Left cardiac atrium (tissue), 2 donors: ENCODE data around the gene AK4. TPM values are rescaled to one million over a fixed set of nuclear protein-coding genes. Genes with fewer than 3 reads are reported as not detected.

Experiments used
- total RNA-seq, 2 donors: library from RNA; stranded (reverse); fragmentation: NEBNext Ultra II Directional; extraction: Animal tissue kit (Norgen Biotek cat#: 25700); gene quantifications; one replicate each; pipeline ENCODE4 v1.2.1, GENCODE V29; 2021
- donor health status: DM: no; HTN: yes; CAD: no; lungs with severe emphysema.
- donor health status: DM: yes; HTN: yes; CAD: no.

Gene AK4
- total RNA-seq, 2 donors from 2014 or later, result 79.7 to 81.3 TPM

Other genes with a start within 250 kb of the AK4 start
- 10 to 100 TPM; 83.7 to 98.7 TPM for gene JAK1, start 181.7 kb upstream of the AK4 start, total RNA-seq
- gene DNAJC6, start 161.3 kb downstream of the AK4 start, total RNA-seq, result 10 to 100 TPM; 13.8 to 15.4 TPM